SU-DHL-6 (cell line): ENCODE results near the gene PMPCB.

Source experiments
- CTCF ChIP-seq: fragments of 200-600 bp; sonication (generic); IDR thresholded peaks from one replicate; pipeline ENCODE4 v1.5.1; 2017; ENCODE audit warnings: antibody characterized with exemption, mild to moderate bottlenecking, low read length, moderate library complexity; ENCODE audit not compliant: insufficient read depth, poor library complexity, severe bottlenecking
- EZH2phosphoT487 ChIP-seq: fragments of 200-600 bp; sonication (generic), shearing (Covaris generic); conservative IDR thresholded peaks from 2 replicates; pipeline ENCODE4 v1.6.1; 2018; ENCODE audit warnings: mild to moderate bottlenecking, antibody characterized with exemption, low read length, moderate library complexity, mixed read lengths

DNA sequence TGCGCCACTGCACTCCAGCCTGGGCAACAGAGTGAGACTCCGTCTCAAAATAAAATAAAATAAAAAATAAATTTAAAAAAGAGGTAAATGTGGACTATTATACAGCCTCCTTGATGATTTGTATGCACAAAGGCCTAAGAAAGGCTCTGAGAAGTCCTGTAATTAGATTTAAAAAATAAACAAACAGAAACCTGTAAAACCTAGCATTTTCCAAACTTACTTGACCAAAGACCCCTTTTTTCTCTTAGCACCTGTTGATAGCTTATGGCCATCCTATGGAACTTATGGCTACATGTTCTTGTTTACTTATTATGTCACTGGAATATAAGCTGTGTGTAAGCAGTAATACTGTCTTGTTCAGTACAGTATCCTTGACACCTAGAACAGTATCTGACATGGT, 41.6 kb downstream of the PMPCB start:
- TF ChIP-seq CTCF (no peak), EZH2phosphoT487 (no peak)
